Activated CD8-positive, alpha-beta memory T cell treated with anti-CD3 and anti-CD28 coated beads, Interleukin-2, amount 50 U/mL, for 4 hours (primary cell): ENCODE data around the gene CDH19.

ENCODE experiments used
- DNase-seq: peaks from one replicate; pipeline ENCODE4 v3.0.0-alpha.2; 2020

CDH19 gene, protein sequence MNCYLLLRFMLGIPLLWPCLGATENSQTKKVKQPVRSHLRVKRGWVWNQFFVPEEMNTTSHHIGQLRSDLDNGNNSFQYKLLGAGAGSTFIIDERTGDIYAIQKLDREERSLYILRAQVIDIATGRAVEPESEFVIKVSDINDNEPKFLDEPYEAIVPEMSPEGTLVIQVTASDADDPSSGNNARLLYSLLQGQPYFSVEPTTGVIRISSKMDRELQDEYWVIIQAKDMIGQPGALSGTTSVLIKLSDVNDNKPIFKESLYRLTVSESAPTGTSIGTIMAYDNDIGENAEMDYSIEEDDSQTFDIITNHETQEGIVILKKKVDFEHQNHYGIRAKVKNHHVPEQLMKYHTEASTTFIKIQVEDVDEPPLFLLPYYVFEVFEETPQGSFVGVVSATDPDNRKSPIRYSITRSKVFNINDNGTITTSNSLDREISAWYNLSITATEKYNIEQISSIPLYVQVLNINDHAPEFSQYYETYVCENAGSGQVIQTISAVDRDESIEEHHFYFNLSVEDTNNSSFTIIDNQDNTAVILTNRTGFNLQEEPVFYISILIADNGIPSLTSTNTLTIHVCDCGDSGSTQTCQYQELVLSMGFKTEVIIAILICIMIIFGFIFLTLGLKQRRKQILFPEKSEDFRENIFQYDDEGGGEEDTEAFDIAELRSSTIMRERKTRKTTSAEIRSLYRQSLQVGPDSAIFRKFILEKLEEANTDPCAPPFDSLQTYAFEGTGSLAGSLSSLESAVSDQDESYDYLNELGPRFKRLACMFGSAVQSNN

DNA sequence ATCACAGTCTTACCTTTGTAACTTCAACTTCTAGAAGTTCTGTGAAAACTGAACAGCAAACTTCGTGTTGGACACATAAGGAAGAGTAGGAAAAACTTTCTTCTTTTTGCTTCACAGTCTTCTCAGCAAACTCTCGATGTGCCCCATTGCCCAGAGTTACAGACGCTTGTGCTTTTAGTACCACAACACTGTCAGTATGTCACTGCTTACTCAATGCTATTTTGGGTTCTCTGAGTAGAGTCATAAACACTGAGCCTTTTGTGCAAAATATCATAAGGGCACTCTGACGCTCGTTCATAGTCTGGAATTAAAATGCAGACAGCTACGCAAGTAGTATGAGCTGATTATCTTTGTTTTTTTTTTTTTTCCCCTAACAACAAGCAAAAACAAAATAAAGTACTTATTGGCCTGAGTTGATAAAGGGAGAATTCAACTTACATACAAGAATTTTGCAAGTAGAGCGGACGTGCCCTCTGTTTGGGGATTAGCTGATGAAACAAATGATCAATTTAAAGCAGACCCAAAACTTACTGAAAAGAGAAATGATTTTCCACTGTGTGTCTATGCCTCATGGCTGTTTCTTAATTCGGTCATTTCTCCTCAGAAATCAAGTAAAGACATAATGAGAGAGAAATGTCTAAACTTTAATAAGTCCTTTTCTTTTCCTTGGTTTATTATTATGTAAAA is at the start of gene CDH19:
Gene CDH19, minus strand, starts transcription at position 150 of the 687 bp plus-strand sequence. CDS start 31,886 bp downstream, outside the sequence.
- no peak for DNase-seq

DNA sequence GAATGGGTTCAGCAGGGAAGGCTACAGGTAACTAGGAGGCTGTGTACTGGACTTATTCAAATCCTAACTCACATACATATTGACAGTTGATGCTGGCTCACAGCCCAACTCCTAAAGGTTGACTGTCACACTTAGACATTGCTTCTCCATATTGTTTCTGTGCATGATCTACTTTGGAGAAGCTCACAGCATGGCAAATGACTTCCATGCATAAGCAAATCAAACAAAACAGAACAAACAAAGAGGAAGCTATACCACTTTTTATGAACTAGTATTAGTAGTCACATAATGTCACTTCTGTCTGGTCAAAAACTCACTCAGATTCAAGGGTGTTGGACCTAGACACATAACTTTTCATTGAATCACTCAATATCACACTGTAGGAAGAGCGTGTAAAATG is 43.8 kb upstream of the CDH19 start:
- no peak for DNase-seq

DNA sequence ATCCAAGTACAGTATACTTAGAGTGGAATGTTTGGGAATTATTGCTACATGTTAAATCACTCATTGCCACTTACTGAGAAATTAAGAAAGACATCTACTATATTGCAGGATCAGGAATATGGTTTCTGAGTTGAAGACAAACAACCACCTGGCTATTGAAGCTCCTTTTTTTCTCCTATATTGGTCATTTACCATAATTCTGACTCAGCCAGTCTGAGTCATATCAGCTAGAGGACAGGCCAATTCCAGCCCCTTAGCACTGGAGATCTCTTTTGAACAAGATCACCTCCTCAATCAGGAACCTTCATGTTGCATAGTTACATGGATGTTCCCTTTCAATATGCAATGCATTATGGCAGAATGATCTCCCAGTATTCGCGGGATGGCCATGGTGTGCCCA is 42.7 kb upstream of the CDH19 start:
- no peak for DNase-seq

DNA sequence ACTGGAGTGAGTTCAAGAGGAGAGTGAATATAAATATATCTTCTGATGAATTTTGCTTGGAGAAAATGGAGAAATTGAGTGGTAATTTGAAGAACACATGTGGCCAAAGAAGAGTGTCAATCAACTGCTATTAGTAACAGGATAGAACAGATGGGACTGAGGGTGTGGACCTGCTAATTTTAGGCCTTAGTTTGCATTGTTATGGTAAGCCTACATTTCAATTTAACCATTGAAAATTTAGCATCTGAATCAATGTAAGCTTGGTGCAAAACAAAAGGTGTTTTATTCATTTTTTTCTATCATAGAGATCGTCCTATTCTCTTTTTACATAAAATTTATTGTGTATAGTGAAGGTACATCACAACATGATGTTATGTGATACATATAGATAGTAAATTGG is 42.1 kb upstream of the CDH19 start:
- DNase-seq: no peak

DNA sequence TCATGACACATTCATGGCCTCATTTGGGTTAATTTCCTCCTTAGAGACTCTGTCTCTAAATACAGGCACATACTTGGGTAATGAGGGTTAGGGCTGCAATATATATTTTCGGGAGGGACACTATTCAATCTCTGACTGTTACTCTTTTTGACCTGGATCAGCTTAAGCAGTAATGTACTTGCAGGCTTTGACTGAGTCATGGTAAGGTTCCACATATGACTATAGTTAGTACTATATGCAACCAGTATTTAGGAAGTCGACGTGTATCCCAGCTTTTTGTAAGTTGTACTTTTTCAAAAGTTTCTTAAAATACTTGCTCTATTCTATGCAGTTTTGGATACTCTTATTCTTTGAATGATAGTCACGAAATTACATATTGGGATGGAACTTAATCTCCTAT is 37.2 kb upstream of the CDH19 start:
- no peak for DNase-seq

DNA sequence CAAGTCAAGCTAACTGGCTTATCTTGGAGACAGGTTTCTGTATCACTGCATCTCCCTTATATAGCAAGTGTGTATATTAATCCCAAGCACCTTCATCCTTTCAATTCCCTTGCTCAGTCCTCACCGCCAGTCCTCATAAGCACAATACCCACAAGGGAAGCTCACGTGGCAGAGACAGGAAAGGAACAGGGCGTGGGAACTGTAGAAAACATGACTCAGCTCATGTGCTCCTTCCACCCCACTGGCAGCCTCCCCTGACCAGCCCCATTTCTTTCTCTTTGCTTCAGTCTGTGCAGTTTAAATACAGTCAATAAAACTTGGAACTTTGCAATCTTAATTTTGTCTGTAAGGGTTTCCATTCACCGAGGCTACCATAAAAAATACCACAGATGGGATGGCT is 36.5 kb upstream of the CDH19 start:
- no peak for DNase-seq

DNA sequence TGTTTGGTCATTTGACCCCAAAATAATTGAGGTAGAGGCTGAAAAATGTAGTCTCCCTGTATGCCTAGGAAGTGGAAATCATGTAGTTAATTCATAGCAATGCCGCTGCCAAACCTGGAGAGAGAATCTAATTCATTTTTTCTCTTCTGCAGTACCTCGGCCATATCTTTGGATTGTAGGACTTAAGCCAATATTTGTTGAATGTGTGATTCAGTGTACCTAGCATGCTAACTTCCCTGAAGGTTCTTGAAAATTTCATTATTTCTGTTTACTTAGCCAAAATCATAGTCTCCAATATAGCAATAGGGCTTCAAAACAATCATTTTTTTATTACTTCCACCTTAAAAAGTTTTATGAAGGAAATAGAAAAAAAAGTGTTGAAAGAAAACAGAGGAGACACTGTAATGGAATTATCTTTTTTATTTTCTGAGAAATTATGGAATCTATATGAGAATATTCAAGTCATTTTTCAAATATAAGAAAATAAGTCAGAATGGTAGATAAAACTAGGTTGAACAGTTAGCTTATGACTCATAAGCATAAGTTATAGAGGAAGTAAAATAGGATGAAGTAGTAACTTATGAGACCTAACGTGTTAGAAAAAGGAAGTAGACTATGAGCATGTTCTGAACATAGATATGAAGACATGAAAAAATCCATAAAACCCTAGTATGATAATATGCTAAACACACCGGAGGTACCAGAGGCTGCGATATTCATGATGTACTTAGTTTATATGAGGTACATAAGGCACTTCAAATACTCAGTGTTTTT is 35.2 kb upstream of the CDH19 start:
- DNase-seq: no peak

DNA sequence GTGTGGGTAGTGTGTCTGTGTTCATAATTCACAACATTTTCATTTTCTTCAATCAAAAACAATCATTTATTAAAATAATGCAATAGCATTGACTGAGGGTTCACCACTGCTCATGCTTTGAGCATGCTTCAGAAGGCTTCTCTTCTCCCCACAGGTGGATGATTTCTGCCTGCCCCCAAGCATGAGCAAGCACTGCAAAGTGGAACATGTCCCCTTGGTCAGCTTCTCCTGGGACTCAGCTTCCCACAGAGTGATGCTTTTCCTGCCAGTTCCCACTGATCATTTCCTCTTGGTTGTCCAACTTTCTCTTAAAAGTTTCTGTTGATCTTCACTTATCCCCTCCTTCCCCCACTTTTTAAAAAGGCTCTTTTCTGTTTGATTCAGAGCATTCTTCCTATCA is 31.5 kb upstream of the CDH19 start:
- no peak for DNase-seq

DNA sequence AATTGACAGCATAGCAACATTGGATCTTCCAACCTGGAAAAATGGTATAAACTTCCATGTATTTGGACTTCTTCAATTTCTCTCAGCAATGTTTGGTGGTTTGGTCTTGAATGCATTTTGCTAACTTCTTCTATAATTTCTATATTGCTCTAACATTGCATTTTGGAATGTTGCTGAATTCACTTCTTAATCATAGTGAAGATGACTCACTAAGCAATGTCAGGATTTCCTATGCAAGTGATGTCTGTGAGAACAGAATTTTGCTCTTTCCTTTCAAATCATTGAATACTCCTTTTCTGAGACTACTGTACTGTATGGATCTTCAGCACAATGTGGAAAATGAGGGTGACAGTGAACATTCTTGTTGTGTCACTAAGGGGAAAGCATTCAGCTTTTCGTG is 28.9 kb upstream of the CDH19 start:
- DNase-seq: no peak

DNA sequence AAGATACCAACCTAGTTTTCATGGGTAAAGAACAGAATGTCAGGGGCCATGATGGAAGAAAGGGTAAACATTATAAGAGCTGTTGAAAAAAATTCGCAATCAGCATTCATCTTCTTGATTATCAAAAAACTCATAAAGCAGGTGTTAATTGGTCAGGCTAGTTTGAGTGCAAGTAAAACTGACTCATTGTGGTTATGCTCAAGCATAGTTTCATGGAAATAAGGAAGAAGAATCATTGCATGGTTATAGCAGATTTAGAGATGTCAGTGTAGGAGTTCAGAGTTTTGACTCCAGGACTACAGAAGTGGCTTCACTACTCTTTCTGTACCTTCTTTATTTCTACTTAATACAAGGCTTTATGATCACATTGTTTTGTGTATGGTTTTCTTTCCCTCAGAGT is 26.9 kb upstream of the CDH19 start:
- DNase-seq: no peak

DNA sequence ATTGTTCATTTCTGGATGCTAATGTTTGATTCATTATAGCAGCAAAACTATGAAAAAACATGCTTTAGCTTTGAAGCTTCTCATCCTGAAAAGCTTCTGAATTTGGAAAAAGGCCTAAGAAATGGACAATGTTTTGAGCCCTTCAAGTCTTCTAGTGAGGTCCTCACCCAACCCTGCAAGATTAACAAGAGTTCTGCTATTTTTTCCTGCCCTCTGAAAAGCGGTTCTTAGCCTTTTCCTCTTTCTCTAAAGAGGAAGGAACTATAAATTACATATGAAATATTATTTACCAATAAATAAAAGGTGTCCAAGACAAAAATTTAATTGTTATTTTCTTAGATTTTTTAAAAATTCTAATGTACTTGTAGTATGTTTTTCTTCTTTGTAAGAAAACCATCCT is 19.9 kb upstream of the CDH19 start:
- no peak for DNase-seq

DNA sequence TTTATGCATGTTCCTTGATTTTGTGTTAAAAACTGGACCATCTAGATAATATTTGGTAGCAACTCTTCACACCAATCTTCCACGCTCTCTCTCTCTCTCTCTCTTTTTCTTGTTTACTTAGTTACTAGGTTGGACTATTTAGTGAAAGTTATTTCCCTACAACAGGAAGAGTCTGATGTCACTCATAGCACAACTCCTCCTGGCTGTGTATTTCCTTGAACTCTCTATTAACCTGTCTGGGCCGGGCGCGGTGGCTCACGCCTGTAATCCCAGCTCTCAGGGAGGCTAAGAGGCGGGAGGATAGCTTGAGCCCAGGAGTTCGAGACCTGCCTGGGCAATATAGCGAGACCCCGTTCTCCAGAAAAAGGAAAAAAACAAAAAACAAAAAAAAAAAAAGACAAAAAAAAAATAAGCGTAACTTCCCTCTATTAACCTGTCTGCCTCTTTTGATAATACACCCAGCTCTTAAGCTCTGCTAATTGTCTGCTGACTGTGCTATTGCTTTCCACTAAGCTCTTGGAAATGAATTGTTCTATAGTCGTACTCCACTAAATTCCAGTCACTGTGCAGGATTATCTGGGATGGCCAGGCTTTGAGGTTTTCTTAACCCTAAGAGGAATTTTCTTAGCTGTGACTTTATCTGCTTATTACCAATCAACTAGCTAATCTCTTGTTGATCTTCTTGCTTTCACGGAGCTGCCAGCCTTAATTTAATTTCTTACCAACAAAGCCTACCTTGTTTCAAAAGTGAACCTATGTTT is 18.1 kb upstream of the CDH19 start:
- DNase-seq: no peak

DNA sequence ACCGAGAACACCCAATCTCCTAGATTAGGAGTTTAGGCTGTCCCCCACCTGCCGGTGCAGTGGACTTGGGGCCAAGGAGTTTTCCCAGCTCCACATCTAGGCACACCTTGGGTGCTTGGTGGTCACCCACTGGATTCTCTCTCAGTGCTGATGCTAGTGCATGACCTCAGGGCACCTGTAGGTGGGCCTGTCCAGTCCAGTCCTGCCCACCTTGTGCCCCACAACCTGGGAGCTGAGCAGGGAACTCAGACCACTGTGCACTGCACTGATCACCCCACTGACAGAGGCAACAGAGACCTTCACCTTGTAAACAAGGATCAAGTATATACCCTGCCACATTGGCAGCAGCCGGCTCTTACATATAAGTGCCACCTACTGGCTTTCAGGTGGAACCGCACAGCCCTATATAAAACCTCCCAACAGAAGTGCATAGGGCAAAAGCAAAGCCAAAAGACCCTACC is 12.7 kb upstream of the CDH19 start:
- no peak for DNase-seq

DNA sequence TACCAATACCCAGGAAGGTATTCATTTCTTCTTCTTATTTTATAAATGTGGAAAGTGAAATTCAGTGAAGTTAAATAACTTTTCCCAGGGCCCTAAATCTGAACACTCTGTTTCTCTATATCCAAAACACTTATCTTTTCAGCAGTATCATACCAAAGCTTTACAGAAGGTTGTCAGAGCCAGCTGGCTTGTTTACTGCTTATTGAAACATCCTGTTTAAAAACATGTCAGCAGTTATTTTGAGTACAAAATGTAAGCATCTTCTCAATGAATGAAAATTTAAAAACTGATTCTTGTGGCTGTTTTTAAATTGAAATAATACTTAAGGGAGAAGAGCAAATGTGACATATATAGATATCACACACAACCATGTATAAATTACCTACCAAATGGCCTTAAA is 11.3 kb upstream of the CDH19 start:
- DNase-seq: no peak

DNA sequence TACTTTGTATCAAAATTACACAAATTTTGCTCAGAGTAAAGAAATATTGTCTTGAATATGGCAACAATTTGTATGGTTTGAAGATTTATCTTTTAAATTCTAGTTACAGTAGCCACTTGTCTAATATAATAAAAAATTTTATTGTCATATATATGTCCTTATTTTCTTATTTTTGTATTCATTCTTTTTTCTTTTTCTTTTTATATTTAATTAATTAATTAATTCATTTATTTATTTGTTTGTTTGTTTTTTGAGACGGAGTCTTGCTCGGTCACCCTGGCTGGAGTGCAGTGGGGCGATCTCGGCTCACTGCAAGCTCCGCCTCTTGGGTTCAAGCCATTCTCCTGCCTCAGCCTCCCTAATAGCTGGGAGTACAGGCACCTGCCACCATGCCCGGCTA is 3.7 kb upstream of the CDH19 start:
- no peak for DNase-seq

DNA sequence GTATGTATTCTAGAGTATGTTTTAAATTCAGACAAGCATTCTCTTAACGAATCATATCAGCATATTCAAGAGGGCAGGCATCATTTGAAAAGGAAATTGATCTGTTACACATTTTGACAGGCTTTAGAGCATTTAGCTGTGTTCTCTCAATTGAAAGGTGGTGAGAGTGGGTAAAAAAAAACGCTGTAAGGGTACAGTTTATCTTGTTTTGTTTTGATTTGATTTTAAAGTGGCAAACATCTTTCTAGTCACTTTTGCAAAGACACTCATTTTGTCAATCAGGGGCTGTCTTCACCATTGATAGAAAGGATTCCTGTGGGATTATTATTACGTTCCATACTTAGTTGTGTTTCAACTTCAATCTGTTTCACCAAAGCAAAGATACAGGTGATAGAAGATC is 2.2 kb downstream of the CDH19 start:
- DNase-seq: no peak

DNA sequence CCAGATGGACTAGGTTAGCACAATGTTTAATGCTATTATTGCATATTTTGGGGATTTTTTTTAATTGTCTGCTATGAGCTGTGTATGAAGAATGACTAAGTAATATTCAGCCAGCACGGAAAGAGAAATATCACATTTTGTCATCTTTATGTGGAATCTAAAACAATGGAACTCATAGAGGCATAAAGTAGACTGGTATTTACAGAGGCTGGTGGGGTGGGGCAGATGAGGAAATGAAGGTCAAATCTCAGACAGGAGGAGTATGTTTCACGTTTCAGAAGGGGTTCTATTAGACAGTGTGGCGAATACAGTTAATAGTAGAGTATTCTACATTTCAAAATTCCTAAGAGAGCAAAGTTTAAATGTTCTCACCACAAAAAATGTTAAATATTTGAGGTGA is 4.7 kb downstream of the CDH19 start:
- DNase-seq: no peak

DNA sequence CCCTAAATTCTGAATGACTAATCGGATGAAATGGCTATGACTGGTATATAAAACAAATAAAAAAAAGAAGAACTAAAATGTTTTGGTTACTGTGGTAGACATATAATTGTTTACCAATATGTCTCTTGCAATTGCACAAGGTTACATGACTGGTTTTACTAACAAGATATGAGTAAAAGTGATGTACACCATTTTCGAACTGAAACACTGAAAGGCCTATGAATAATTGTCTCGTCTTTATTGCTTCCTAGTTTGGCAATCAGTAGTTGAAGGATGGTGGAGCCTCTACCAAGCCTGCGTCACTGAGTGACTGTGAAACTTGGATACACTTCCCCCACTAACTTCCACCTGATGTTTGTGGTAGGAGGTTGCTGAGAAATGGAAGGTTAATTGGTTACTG is 16.5 kb downstream of the CDH19 start:
- DNase-seq: no peak

DNA sequence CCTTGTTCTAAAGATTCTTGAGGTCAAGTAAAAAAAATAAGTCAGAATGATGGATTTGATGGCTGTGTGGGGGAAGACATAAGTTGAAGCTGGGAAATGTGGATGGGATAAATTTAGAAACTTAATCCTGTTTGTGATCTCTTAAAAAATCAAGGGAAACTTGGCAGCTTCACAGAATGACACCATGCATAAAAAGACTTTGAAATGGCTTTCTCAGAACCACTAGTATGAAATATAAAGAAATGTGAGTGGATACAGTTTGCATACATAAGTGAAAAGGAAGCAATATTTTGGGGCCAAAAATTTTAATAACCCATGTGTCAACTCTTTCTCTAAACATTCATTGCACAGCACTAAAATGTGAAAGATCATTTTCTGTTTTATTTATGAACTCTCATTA is 21.7 kb downstream of the CDH19 start:
- DNase-seq: no peak

DNA sequence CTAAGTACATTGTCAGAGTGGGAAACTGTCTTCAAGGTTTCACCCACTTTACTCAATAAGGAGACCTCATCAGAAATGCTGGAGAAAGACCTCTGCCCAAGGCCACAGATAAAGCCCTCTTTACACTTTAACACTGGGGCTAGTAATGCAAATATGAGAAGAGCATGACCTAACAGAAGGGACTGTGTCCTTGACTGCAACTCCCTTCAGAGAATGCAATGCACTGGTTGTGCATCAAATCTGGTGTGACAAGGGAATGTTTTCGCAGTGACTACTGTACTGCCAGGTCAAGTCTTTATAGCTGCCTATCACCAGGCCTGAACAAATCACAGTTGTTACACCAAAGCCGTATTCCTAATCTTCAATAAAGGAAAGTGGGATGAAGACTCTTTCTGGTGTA is 28.6 kb downstream of the CDH19 start:
- no peak for DNase-seq

DNA sequence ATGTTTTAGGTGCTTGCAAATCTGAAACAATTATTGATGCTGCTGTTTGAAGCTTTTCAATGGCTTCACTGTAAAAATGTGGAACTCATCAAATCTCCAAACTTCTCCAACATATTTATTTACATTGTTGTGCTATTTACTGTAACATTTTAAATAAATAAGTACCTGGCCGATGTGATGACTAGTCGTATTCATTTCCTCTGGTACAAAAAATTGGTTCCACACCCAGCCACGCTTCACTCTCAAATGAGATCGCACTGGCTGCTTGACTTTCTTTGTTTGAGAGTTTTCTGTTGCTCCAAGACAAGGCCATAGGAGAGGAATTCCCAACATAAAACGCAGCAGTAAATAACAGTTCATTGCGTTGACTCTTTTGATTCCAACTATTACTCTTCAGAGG is 32.0 kb downstream of the CDH19 start:
- DNase-seq: no peak

DNA sequence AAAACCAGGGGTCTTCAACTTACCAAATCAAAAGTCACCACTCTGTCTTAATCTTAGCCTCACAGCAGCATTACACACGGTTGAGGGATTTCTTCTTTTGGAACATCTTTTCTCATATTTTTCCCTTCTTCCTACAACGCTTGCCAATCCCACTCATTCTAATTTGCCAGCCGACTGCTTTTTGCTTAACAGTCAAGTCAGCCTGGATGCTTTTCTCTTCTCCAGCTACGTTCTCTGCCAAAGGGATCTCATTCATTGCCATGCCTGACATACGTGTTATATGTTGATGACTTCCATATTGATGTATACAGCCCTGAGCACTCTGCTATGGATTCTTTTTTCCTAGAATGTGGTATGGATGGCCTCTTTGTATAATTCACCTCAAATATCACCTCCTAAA is 37.3 kb downstream of the CDH19 start:
- no peak for DNase-seq
